Mesendoderm (in vitro differentiated cells): ENCODE measurements around the gene ITGB7. TPM values are rescaled to one million over a fixed set of nuclear protein-coding genes. Genes with fewer than 3 reads are reported as not detected.

Source experiments
- DNase-seq: peaks from one replicate; pipeline ENCODE4 v3.0.0; 2013
- H2AK5ac ChIP-seq: 2 replicates; pipeline ENCODE4 v1.6.1; 2013; ENCODE audit warnings: low read length, inconsistent platforms
- H2BK120ac ChIP-seq: 2 replicates; pipeline ENCODE4 v1.6.1; 2013; ENCODE audit warnings: low read depth, mild to moderate bottlenecking, low read length, moderate library complexity, mixed read lengths
- H2BK15ac ChIP-seq: replicated peaks from 2 replicates; pipeline ENCODE4 v1.6.1; 2013; ENCODE audit warnings: low read depth, mild to moderate bottlenecking, moderate library complexity
- H2BK5ac ChIP-seq: 2 replicates; pipeline ENCODE4 v1.6.1; 2013; ENCODE audit warnings: low read length, inconsistent platforms
- H3K18ac ChIP-seq: 2 replicates; pipeline ENCODE4 v1.6.1; 2013; ENCODE audit warnings: mild to moderate bottlenecking, low read length, mixed read lengths
- H3K23ac ChIP-seq: one replicate; pipeline ENCODE4 v1.6.1; 2013; ENCODE audit warnings: low read length
- H3K27ac ChIP-seq: 2 replicates; pipeline ENCODE4 v1.5.1; 2013; ENCODE audit warnings: low read depth, mild to moderate bottlenecking, inconsistent platforms, low read length, moderate library complexity
- H3K27me3 ChIP-seq: 2 replicates; pipeline ENCODE4 v1.6.1; 2013; ENCODE audit warnings: low read length, control low read depth, mild to moderate bottlenecking, inconsistent platforms; ENCODE audit not compliant: insufficient read depth, poor library complexity
- H3K36me3 ChIP-seq: 2 replicates; pipeline ENCODE4 v1.6.1; 2013; ENCODE audit warnings: low read length, inconsistent platforms; ENCODE audit not compliant: control insufficient read depth, insufficient read depth
- H3K4ac ChIP-seq: one replicate; pipeline ENCODE4 v1.6.1; 2013; ENCODE audit warnings: low read depth, mild to moderate bottlenecking, low read length, moderate library complexity
- H3K4me1 ChIP-seq: 2 replicates; pipeline ENCODE4 v1.6.1; 2013; ENCODE audit warnings: low read depth, low read length, inconsistent platforms; ENCODE audit not compliant: control insufficient read depth
- H3K4me2 ChIP-seq: 2 replicates; pipeline ENCODE4 v1.6.1; 2013; ENCODE audit warnings: low read length
- H3K4me3 ChIP-seq: 2 replicates; pipeline ENCODE4 v1.5.1; 2013; ENCODE audit warnings: mild to moderate bottlenecking, low read length
- H3K56ac ChIP-seq: one replicate; pipeline ENCODE4 v1.6.1; 2013; ENCODE audit warnings: low read length
- H3K79me1 ChIP-seq: 2 replicates; pipeline ENCODE4 v1.6.1; 2013; ENCODE audit warnings: low read length, inconsistent platforms
- H3K79me2 ChIP-seq: 2 replicates; pipeline ENCODE4 v1.6.1; 2013; ENCODE audit warnings: mild to moderate bottlenecking, low read length; ENCODE audit not compliant: control insufficient read depth, insufficient read depth
- H3K9ac ChIP-seq: 2 replicates; pipeline ENCODE4 v1.6.1; 2013; ENCODE audit warnings: low read length, inconsistent platforms
- H4K5ac ChIP-seq: one replicate; pipeline ENCODE4 v1.6.1; 2013; ENCODE audit warnings: low read length
- H4K8ac ChIP-seq: one replicate; pipeline ENCODE4 v1.6.1; 2013; ENCODE audit warnings: low read depth, mild to moderate bottlenecking, control low read depth, low read length, moderate library complexity
- WGBS: extraction: QIAGEN DNeasy Blood & Tissue Kit; methylation state at CpG from one replicate; pipeline ENCODE4 v1.1.7; 2013; ENCODE audit warnings: low lambda C conversion rate, missing lambda C conversion rate; ENCODE audit not compliant: insufficient coverage; ENCODE audit errors: extremely low coverage; 5-methylcytosine and 5-hydroxymethylcytosine counted together
- polyA plus RNA-seq, 2 experiments: library from polyadenylated mRNA; stranded (reverse); fragments of 200-250 nt; gene quantifications; one replicate each; pipeline ENCODE4 v1.2.3, GENCODE V29; 2013

The ITGB7 gene
- 0.49 TPM for polyA plus RNA-seq (2013, experiment 1 of 2)
- 0.88 TPM for polyA plus RNA-seq (2013, experiment 2 of 2)

GRCh38 chr12:53207042-53207441 is at the start of gene ITGB7:
Gene ITGB7, minus strand, starts transcription at chr12:53207251. Its CDS starts 6,808 bp downstream, at chr12:53200443.
- Histone ChIP-seq H2BK15ac (no peak within 1 kb of the TSS), H3K27ac (no peak within 1 kb of the TSS), H3K18ac (no peak within 1 kb of the TSS), H3K4me2 (no peak within 1 kb of the TSS), H4K5ac (no peak within 1 kb of the TSS), H3K4me3 (no peak within 1 kb of the TSS), H2AK5ac (no peak within 1 kb of the TSS), H3K23ac (no peak within 1 kb of the TSS), H3K79me1 (no peaks in the 10 kb centered on the region), H2BK120ac (no peak within 1 kb of the TSS), H3K56ac (no peak within 1 kb of the TSS), H3K9ac (no peak within 1 kb of the TSS), H3K4me1 (peaks cover 2% of the 10 kb centered on the region), H3K36me3 (peaks cover 3% of the 10 kb centered on the region), H2BK5ac (no peak within 1 kb of the TSS), H3K27me3 (no peaks in the 10 kb centered on the region), H4K8ac (no peak within 1 kb of the TSS), H3K79me2 (no peaks in the 10 kb centered on the region), H3K4ac (no peak within 1 kb of the TSS)
- no CpG with 5 or more reads among the region's 5 CpGs for WGBS
- no peak for DNase-seq

- Histone ChIP-seq H3K18ac (no peak overlapping the region), H4K5ac (no peak overlapping the region), H3K27ac (no peak overlapping the region), H2BK120ac (no peak overlapping the region), H3K56ac (no peak overlapping the region), H3K36me3 (peaks cover 1% of the 10 kb centered on the region), H3K4me3 (no peak overlapping the region), H3K79me2 (no peaks in the 10 kb centered on the region), H3K9ac (no peak overlapping the region), H3K4me1 (no peaks in the 10 kb centered on the region), H3K23ac (no peak overlapping the region), H2BK15ac (no peak overlapping the region), H3K79me1 (peaks cover 11% of the 10 kb centered on the region), H3K4me2 (no peak overlapping the region), H3K27me3 (no peaks in the 10 kb centered on the region), H2BK5ac (no peak overlapping the region), H4K8ac (no peak overlapping the region), H2AK5ac (no peak overlapping the region), H3K4ac (no peak overlapping the region)
- WGBS: no CpG with 5 or more reads among the region's 3 CpGs
- DNase-seq: no peak
These were observed 48.9 kb upstream of the ITGB7 start for GRCh38 chr12:53255996-53256395.

- Histone ChIP-seq H2AK5ac (no peak overlapping the region), H3K27ac (no peak overlapping the region), H3K23ac (no peak overlapping the region), H3K4ac (no peak overlapping the region), H3K4me3 (no peak overlapping the region), H4K8ac (no peak overlapping the region), H2BK15ac (no peak overlapping the region), H4K5ac (no peak overlapping the region), H3K27me3 (no peaks in the 10 kb centered on the region), H3K79me2 (no peaks in the 10 kb centered on the region), H2BK120ac (no peak overlapping the region), H3K4me2 (no peak overlapping the region), H3K18ac (no peak overlapping the region), H2BK5ac (no peak overlapping the region), H3K4me1 (no peaks in the 10 kb centered on the region), H3K36me3 (peaks cover 1% of the 10 kb centered on the region), H3K79me1 (peaks cover 11% of the 10 kb centered on the region), H3K9ac (no peak overlapping the region), H3K56ac (no peak overlapping the region)
- WGBS: no CpG with 5 or more reads among the region's 1 CpG
- no peak for DNase-seq
These were observed 47.9 kb upstream of the ITGB7 start for GRCh38 chr12:53254816-53255545.

- Histone ChIP-seq H4K5ac (no peak overlapping the region), H3K23ac (peak overlapping the region; percentile 24), H3K4me3 (no peak overlapping the region), H2BK120ac (no peak overlapping the region), H3K4me1 (no peaks in the 10 kb centered on the region), H2BK5ac (no peak overlapping the region), H3K27ac (no peak overlapping the region), H2BK15ac (no peak overlapping the region), H3K4ac (no peak overlapping the region), H3K4me2 (no peak overlapping the region), H4K8ac (no peak overlapping the region), H3K79me2 (no peaks in the 10 kb centered on the region), H3K18ac (no peak overlapping the region), H3K79me1 (peaks cover 11% of the 10 kb centered on the region), H3K56ac (peak overlapping the region; percentile 25), H3K27me3 (no peaks in the 10 kb centered on the region), H3K36me3 (peaks cover 1% of the 10 kb centered on the region), H2AK5ac (no peak overlapping the region), H3K9ac (peak overlapping the region; percentile 93)
- no peak for DNase-seq
- WGBS: no CpG with 5 or more reads among the region's 13 CpGs
These were observed 46.2 kb upstream of the ITGB7 start for GRCh38 chr12:53253298-53253697.

- WGBS: no CpG with 5 or more reads among the region's 19 CpGs
- no peak overlapping the region for H2BK120ac ChIP-seq
- H3K4ac ChIP-seq: peak overlapping the region; percentile 41
- peak overlapping the region; percentile 91 for H3K4me3 ChIP-seq
- peak overlapping the region; percentile 47 for H3K27ac ChIP-seq
- H3K23ac ChIP-seq: no peak overlapping the region
- H3K27me3 ChIP-seq: no peaks in the 10 kb centered on the region
- no peaks in the 10 kb centered on the region for H3K79me2 ChIP-seq
- H3K56ac ChIP-seq: peak overlapping the region; percentile 85
- peaks cover 1% of the 10 kb centered on the region for H3K36me3 ChIP-seq
- H3K18ac ChIP-seq: peak overlapping the region; percentile 75
- H2BK15ac ChIP-seq: no peak overlapping the region
- no peak overlapping the region for H4K5ac ChIP-seq
- DNase-seq: no peak
- no peak overlapping the region for H2BK5ac ChIP-seq
- H3K4me2 ChIP-seq: peak overlapping the region; percentile 92
- peak overlapping the region; percentile 93 for H3K9ac ChIP-seq
- H2AK5ac ChIP-seq: peak overlapping the region; percentile 2
- no peaks in the 10 kb centered on the region for H3K4me1 ChIP-seq
- H3K79me1 ChIP-seq: peaks cover 11% of the 10 kb centered on the region
- no peak overlapping the region for H4K8ac ChIP-seq
These were observed 45.4 kb upstream of the ITGB7 start for GRCh38 chr12:53252349-53252916.
